ENCODE results near the gene KLRG1.

Gene KLRG1

GRCh38 chr12:8987163-8987562 is 2.2 kb upstream of the KLRG1 start:
- no peak for DNase-seq

- DNase-seq: no peak
Observed at GRCh38 chr12:8987685-8988084, 1.7 kb upstream of the KLRG1 start.

DNA sequence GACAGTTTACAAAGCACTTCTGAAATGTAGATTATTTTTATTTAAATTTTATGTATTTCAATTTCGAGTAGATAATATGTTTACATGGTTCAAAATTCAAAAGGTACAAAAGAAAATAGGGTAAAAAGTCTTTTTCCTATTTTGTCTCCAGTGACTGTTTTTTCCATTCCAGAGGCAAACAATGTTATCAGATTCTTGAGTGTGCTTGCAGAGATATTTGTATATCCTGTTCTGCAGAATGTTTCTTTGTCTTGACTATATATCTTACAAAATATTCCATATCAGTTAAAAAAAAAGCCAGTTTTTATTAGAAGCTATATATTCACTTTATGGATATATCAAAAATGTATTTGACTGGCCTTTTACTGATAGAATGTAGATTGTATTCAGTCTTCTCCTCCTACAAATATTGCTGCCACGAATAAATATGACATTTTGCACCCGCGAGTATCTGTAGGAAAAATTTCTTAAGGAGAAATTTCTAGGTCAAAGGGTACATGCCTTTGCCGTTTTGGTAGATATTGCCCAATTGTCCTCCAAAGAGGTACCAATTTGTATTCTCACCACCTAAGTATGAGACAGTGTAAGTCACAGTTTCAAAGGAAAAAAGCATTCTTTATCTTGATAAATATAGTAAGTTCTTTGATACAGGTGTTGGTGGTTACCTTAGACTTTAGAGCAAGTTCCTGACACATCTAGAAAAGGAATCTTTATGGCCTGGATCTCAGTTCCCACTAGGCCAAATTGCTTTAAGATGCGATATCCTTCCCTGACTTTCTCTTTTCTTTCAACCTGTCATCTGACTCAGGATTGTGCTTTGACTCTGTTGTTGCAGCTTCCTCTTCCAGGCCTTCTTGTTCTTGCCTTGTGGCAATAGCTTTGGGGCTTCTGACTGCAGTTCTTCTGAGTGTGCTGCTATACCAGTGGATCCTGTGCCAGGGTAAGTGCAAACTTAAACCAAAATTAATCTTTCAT is 2.3 kb downstream of the KLRG1 start:
- DNase-seq: no peak

GRCh38 chr12:8993827-8994226 is 4.5 kb downstream of the KLRG1 start:
- DNase-seq: no peak

GRCh38 chr12:8995021-8995775 is 5.9 kb downstream of the KLRG1 start:
- DNase-seq: no peak

DNA sequence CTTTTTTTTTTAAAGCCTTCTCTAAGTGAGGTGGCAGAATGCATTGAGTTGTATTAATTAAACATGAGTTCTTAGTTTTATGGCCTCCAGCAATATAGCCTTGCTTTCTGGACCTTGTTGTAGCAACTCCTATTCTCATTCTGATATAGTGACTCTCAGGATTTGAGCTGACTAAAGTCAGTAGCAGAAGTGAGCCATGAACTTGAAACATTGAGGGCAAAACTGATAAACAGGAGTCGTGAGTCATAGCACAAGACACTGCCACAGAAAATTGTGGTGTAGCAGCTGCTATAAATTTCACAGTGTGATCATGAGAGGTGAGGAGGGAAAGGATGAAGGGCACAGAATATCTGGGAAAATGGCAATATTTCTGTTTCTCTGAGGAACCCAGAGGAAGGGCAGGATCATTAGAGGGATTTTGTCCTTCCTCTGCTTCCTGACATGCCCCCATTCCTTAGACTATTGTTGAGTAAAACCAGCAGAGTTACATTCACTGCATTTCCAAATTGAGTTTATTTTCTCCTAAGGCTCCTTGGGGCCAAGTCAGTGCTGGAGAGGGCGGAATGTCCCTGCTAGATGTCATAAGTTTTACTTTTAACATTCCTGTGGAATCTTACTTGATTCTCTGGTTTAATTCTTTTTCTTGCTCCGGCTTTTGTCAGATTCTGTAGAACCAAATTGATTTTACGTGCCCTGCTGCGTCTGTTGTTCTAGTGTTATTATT is 7.5 kb downstream of the KLRG1 start:
- DNase-seq: no peak

DNA sequence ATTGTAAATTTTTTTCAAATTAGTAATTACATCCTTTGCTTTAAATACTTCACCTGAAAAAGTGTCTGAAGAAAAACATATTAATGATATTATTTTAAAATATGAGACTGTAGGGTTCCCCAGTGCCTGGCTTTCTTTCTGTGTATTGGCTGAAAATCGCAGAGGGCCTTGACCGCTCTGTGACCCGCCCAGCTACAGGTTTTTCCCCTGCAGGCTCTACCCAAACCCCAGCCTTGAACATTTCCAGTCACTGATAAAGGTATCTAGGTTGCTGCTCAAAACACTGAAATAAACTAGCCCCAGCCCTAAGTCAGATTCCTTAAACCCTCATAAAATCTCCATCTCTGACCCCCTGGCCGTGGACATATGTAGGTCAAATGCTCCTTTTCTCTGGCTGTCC is 11.9 kb downstream of the KLRG1 start:
- DNase-seq: no peak

- no peak for DNase-seq
Observed at GRCh38 chr12:9002335-9002734, 13.0 kb downstream of the KLRG1 start.

DNA sequence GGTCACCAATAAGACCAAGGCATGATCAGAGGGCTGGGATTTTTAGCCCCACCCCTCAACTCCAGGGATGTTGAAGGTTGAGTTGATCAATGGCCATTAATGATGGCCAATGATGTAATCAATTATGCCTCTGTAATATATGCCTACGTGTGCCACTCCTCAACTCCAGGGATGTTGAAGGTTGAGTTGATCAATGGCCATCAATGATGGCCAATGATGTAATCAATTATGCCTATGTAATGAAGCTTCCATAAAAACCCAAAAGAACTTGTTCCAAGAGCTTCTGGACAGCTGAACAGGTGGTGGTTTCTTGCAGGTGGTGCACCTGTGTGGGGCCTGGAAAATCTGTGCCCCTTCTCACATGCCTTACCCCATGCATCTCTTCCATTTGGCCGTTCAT is 33.2 kb downstream of the KLRG1 start:
- no peak for DNase-seq

- no peak for DNase-seq
Observed at GRCh38 chr12:9024512-9024911, 35.2 kb downstream of the KLRG1 start.

DNA sequence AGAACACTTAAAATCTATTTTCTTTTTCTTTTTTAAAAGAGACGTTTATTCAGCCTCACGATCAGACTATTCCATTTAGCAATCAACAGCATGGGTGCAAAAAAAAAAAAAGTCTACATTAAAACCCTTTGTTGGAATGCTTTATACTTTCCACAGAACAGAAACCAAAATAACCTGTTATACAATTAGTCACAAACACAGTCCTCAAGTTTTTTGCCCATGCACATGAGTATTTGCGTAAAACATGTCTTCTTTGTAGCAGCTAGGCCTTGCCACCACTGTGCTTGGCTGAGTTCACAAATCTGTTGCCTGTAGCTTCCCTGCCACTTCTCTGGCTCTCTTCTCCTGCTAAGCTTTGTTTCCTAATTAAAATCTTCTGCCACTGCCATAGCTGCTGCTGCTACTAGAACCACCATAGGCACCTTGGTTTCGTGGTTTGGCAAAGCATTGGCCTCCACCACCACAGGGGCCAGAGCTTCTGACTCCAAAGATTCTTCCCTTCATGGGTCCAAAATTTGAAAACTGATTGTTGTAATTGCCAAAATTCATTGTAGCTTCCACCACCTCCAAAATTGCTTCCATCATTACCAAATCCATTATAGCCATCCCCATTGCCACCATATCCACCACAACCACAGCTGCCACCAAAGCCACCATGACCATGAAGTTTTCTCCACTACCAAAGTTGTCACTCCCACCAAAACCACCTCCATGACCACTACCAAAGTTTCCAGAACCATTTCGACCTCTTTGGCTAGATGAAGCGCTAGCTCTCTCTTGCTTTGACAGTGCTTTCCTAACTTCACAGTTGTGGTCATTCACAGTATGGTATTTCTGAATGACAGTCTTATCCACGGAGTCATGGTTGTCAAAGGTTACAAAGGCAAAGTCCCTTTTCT is 38.1 kb downstream of the KLRG1 start:
- DNase-seq: no peak

DNA sequence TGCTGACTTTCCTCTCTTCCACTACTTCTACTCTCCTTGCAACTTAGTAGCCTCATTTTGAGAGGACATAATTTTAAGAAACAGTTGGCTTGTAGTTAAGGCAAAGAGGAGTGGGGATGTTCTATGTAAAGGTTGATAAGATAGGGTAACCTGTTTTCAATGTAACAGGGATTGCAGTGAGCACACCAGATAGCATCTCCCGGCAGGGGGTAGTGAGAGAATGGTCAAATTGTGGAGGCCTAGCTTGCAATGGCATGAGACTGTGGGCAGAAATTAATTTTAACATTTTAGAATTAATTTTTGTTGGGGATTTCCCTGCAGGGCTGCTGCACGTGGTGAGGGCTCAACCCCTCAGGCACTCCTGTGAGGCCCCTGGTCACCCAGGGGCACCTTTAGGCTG is 41.4 kb downstream of the KLRG1 start:
- no peak for DNase-seq

- DNase-seq: no peak
Observed at GRCh38 chr12:9032202-9032964, 43.0 kb downstream of the KLRG1 start.

DNA sequence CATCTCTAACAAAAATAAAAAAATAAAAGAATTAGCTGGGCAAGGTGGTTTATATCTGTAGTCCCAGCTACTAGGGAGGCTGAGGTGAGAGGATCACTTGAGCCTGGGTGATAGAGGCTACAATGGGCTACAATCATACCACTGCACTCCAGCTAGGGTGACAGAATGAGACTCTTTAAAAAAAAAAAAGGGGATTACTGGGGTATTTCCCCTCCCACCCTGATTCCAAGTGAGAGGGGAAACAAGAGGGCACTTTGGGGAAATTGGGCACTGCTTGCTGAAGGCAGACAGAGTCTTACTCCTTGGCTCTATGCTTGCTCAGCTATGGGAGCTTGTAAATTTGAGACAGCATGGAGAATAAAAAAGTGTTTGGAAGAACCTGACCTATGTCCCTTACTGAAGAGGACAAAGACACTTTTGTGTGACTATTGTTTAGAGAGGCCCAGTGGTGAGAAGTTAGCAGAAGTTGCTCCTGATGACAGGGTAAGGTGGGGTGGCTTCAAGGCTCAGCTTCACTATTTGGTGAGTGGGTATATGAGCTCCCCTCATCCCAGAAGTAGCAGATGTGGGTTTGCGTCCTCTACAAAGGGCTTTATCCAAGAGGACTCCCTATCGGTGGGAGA is 44.0 kb downstream of the KLRG1 start:
- no peak for DNase-seq

GRCh38 chr12:9034095-9034494 is 44.7 kb downstream of the KLRG1 start:
- DNase-seq: no peak

- DNase-seq: no peak
Observed at GRCh38 chr12:9036227-9036626, 46.9 kb downstream of the KLRG1 start.

GRCh38 chr12:9037431-9037830 is 48.1 kb downstream of the KLRG1 start:
- DNase-seq: no peak

- peak; percentile 89 for DNase-seq
Observed at GRCh38 chr12:9039397-9039977, 50.1 kb downstream of the KLRG1 start.

GRCh38 chr12:9040484-9041186 is 51.3 kb downstream of the KLRG1 start:
- no peak for DNase-seq

DNA sequence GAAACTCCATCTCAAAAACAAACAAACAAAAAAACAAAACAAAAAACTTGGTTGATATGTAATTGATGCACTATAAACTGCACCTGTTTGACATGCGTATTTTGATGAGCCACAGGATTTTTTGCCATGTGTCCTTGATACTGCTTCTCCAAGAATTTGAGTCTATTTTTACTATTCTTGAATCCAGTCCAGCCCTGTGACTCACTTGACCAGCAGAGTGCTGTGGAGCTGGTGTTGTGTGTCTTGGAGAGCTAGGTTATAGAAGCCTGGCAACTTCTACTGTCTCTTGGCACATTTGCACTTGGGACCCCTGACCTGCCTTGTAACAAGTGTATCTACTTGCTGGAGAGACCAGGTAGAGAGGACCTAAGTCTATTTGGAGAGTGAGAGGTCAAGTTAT is 52.0 kb downstream of the KLRG1 start:
- no peak for DNase-seq
